HepG2 (cell line): Measurements from ENCODE around the gene KCTD13. TPM values are rescaled to one million over a fixed set of nuclear protein-coding genes. Genes with fewer than 3 reads are reported as not detected.

ENCODE experiments used
- CEBPG ChIP-seq: IDR thresholded peaks from 2 replicates; pipeline ENCODE4 v1.6.1; 2016
- CREB1 ChIP-seq, 2 experiments: fragments of 450-650 bp in 1 of 2; IDR thresholded peaks; 2 replicates each; pipeline ENCODE4 v1.6.1; 2016 to 2017; ENCODE audit warnings: control low read depth in 1 of 2, mild to moderate bottlenecking in 1 of 2, missing compliant biosample characterization in 1 of 2, missing genetic modification characterization in 1 of 2
- DZIP1 ChIP-seq: sonication (generic); formaldehyde crosslinking; IDR thresholded peaks from 2 replicates; pipeline ENCODE4 v1.5.0; 2020; ENCODE audit warnings: mild to moderate bottlenecking, missing genetic modification reagents
- KLF13 ChIP-seq: sonication (generic); formaldehyde crosslinking; IDR thresholded peaks from 2 replicates; pipeline ENCODE4 v1.4.0; 2020; ENCODE audit warnings: mild to moderate bottlenecking, missing genetic modification reagents
- PHF21A ChIP-seq: sonication (generic); formaldehyde crosslinking; IDR thresholded peaks from 2 replicates; pipeline ENCODE4 v1.5.0; 2020; ENCODE audit warnings: mild to moderate bottlenecking, missing genetic modification reagents
- PRPF4 ChIP-seq: fragments of 200-400 bp; formaldehyde crosslinking; IDR thresholded peaks from 2 replicates; pipeline ENCODE4 v1.6.1; 2016; ENCODE audit warnings: low read length, low read depth; ENCODE audit not compliant: poor library complexity, severe bottlenecking
- SMYD3 ChIP-seq: sonication (generic); formaldehyde crosslinking; IDR thresholded peaks from 2 replicates; pipeline ENCODE4 v1.8.1; 2023; ENCODE audit warnings: mild to moderate bottlenecking, missing genetic modification reagents
- SP5 ChIP-seq: IDR thresholded peaks from 2 replicates; pipeline ENCODE4 v1.6.1; 2016; ENCODE audit warnings: low read depth, borderline replicate concordance
- SRSF4 ChIP-seq: fragments of 200-400 bp; formaldehyde crosslinking; IDR thresholded peaks from one replicate; pipeline ENCODE4 v1.6.1; 2018; ENCODE audit warnings: mild to moderate bottlenecking, low read depth, low read length, moderate library complexity; ENCODE audit not compliant: poor library complexity, severe bottlenecking
- TRIM24 ChIP-seq: sonication (generic); formaldehyde crosslinking; IDR thresholded peaks from 2 replicates; pipeline ENCODE4 v1.8.0; 2022; ENCODE audit warnings: mild to moderate bottlenecking, missing genetic modification reagents
- ZBTB21 ChIP-seq: sonication (generic); formaldehyde crosslinking; IDR thresholded peaks from 2 replicates; pipeline ENCODE4 v1.4.0; 2020; ENCODE audit warnings: missing genetic modification reagents
- ZBTB49 ChIP-seq: sonication (generic); formaldehyde crosslinking; IDR thresholded peaks from 2 replicates; pipeline ENCODE4 v1.4.0; 2020; ENCODE audit warnings: missing genetic modification reagents, borderline replicate concordance
- ZNF326 ChIP-seq: sonication (generic); formaldehyde crosslinking; IDR thresholded peaks from 2 replicates; pipeline ENCODE4 v1.4.0; 2020; ENCODE audit warnings: missing genetic modification reagents, borderline replicate concordance
- ZNF431 ChIP-seq: sonication (generic); formaldehyde crosslinking; IDR thresholded peaks from 2 replicates; pipeline ENCODE4 v1.9.0; 2022; ENCODE audit warnings: missing genetic modification reagents, low read depth, mild to moderate bottlenecking, borderline replicate concordance
- polyA plus RNA-seq, 8 experiments: library from polyadenylated mRNA; depleted of rRNA in 3 of 8; stranded (reverse) in 7 of 8; unstranded in 1 of 8; fragments of >200 nt; fragmentation: Illumina TruSeq in 4 of 8; extraction: Trizol in 4 of 8; gene quantifications; 2 replicates each; pipeline versions ENCODE4 v1.2.1 to v1.2.3, GENCODE V29; 2011 to 2016; ENCODE audit warnings: low read depth in 4 of 8, missing spikeins in 1 of 8, mixed read lengths in 1 of 8; ENCODE audit not compliant: insufficient read depth in 1 of 8
- total RNA-seq, 5 experiments: library from RNA; depleted of rRNA; stranded (reverse); fragments of >200 nt; fragmentation: Illumina TruSeq; extraction: Trizol; gene quantifications; 2 replicates each; pipeline ENCODE4 v1.2.3, GENCODE V29; 2016; ENCODE audit warnings: low read depth in 1 of 5
- TF ChIP-seq, protein P1 (sequence below): conservative IDR thresholded peaks from 2 replicates; pipeline ENCODE4 v1.6.1; 2018; ENCODE audit warnings: missing genetic modification reagents
- TF ChIP-seq, protein P2 (sequence below): sonication (generic); formaldehyde crosslinking; IDR thresholded peaks from 2 replicates; pipeline ENCODE4 v1.5.0; 2020; ENCODE audit warnings: mild to moderate bottlenecking, low read depth, missing genetic modification reagents, borderline replicate concordance
- TF ChIP-seq, protein P3 (sequence below): sonication (generic); formaldehyde crosslinking; IDR thresholded peaks from 2 replicates; pipeline ENCODE4 v1.4.0; 2020; ENCODE audit warnings: mild to moderate bottlenecking, low read depth, missing genetic modification reagents

Gene KCTD13
- total and polyA plus RNA-seq, 2 of the 13 experiments (the other 11 are each of a cell fraction or from before 2014, with no cell fraction given), result 6.3 to 14.7 TPM

GRCh38 chr16:29925781-29926710 lies at the start of gene KCTD13 (continued):
- TF ChIP-seq ZBTB21 (CRISPR knock-in tag) (peak; percentile 57; the same call in 1 of the 2 replicates), KLF13 (CRISPR knock-in tag) (no peak), PHF21A (no peak; the same call in 1 of the 2 replicates), TRIM24 (CRISPR knock-in tag) (no peak), CREB1 (IDR thresholded peaks at IDR 0.05) (no peak), CREB1 (CRISPR knock-in tag; IDR thresholded peaks at IDR 0.05) (no peak), ZNF326 (CRISPR knock-in tag) (no peak), DZIP1 (no peak), PRPF4 (no peak), SP5 (CRISPR knock-in tag) (peak; percentile 45; the same call in 1 of the 2 replicates), ZNF431 (CRISPR knock-in tag) (peak; percentile 54; the same call in 1 of the 2 replicates), ZBTB49 (0 out of 2 replicates have a peak, but pooled peaks have one; percentile 43), SRSF4 (no peak), CEBPG (peak; percentile 16; the same call in 1 of the 2 replicates), SMYD3 (CRISPR knock-in tag) (peak; percentile 89)
- TF ChIP-seq, protein P1, sequence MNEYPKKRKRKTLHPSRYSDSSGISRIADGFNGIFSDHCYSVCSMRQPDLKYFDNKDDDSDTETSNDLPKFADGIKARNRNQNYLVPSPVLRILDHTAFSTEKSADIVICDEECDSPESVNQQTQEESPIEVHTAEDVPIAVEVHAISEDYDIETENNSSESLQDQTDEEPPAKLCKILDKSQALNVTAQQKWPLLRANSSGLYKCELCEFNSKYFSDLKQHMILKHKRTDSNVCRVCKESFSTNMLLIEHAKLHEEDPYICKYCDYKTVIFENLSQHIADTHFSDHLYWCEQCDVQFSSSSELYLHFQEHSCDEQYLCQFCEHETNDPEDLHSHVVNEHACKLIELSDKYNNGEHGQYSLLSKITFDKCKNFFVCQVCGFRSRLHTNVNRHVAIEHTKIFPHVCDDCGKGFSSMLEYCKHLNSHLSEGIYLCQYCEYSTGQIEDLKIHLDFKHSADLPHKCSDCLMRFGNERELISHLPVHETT (CRISPR knock-in tag), result peak; percentile 48; the same call in 1 of the 2 replicates
- TF ChIP-seq, protein P2, sequence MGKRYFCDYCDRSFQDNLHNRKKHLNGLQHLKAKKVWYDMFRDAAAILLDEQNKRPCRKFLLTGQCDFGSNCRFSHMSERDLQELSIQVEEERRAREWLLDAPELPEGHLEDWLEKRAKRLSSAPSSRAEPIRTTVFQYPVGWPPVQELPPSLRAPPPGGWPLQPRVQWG, result no peak
- TF ChIP-seq, protein P3, sequence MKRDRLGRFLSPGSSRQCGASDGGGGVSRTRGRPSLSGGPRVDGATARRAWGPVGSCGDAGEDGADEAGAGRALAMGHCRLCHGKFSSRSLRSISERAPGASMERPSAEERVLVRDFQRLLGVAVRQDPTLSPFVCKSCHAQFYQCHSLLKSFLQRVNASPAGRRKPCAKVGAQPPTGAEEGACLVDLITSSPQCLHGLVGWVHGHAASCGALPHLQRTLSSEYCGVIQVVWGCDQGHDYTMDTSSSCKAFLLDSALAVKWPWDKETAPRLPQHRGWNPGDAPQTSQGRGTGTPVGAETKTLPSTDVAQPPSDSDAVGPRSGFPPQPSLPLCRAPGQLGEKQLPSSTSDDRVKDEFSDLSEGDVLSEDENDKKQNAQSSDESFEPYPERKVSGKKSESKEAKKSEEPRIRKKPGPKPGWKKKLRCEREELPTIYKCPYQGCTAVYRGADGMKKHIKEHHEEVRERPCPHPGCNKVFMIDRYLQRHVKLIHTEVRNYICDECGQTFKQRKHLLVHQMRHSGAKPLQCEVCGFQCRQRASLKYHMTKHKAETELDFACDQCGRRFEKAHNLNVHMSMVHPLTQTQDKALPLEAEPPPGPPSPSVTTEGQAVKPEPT, result peak; percentile 83; the same call in 1 of the 2 replicates
